PC-9 (cell line): Measurements from ENCODE around the gene RP2. TPM values are rescaled to one million over a fixed set of nuclear protein-coding genes. Genes with fewer than 3 reads are reported as not detected.

ENCODE experiments used
- BruUV-seq: library from RNA; stranded (reverse); fragments of 400-500 nt; replicated peaks from 2 replicates; lab custom pipeline; 2021; lab: Mats Ljungman, UMichigan
- CTCF ChIA-PET: fragments of 300-600 bp; sonication (Branson Sonifier 250); formaldehyde crosslinking; loops from one replicate; lab custom pipeline; 2022; ENCODE audit warnings: antibody characterized with exemption; lab: Charles Lee
- POLR2A ChIA-PET: fragments of 300-600 bp; sonication (Branson Sonifier 250); formaldehyde crosslinking; loops from one replicate; lab custom pipeline; 2022; ENCODE audit warnings: antibody characterized with exemption; ENCODE audit not compliant: unreplicated experiment; lab: Charles Lee
- DNase-seq, 2 experiments: peaks; one replicate each; pipeline versions ENCODE4 v3.0.0 to v3.0.0-alpha.2; 2015 to 2022; ENCODE audit warnings: mixed read lengths in 1 of 2
- H2AFZ ChIP-seq: fragments of 200-600 bp; sonication (generic); 2 replicates; pipeline ENCODE4 v1.8.1; 2017; ENCODE audit warnings: antibody characterized with exemption
- H3F3A ChIP-seq: fragments of 200-600 bp; sonication (generic); 2 replicates; pipeline ENCODE4 v1.8.1; 2017; ENCODE audit warnings: antibody characterized with exemption, mild to moderate bottlenecking, low read depth; ENCODE audit not compliant: insufficient read depth
- H3K27ac ChIP-seq: fragments of 200-600 bp; sonication (generic); 2 replicates; pipeline ENCODE4 v1.6.1; 2016; ENCODE audit warnings: mixed run types
- H3K27me3 ChIP-seq: fragments of 200-600 bp; sonication (generic); 2 replicates; pipeline ENCODE4 v1.6.1; 2016; ENCODE audit warnings: low read depth, mixed run types; ENCODE audit not compliant: insufficient read depth
- H3K36me3 ChIP-seq: fragments of 200-600 bp; sonication (generic); 2 replicates; pipeline ENCODE4 v1.6.1; 2016; ENCODE audit warnings: low read depth, mixed run types
- H3K4me1 ChIP-seq: fragments of 200-600 bp; sonication (generic); replicated peaks from 2 replicates; pipeline ENCODE4 v1.6.1; 2016; ENCODE audit warnings: mixed run types; ENCODE audit not compliant: insufficient read depth
- H3K4me2 ChIP-seq: fragments of 200-600 bp; sonication (generic); 2 replicates; pipeline ENCODE4 v1.6.1; 2017; ENCODE audit warnings: mixed run types
- H3K4me3 ChIP-seq: fragments of 200-600 bp; sonication (generic); 2 replicates; pipeline ENCODE4 v1.6.1; 2016; ENCODE audit warnings: mixed run types
- H3K79me2 ChIP-seq: fragments of 200-600 bp; sonication (generic); 2 replicates; pipeline ENCODE4 v1.6.1; 2017; ENCODE audit warnings: low read depth, mixed run types
- H3K9me2 ChIP-seq: fragments of 200-600 bp; sonication (generic); 2 replicates; pipeline ENCODE4 v1.8.1; 2017; ENCODE audit warnings: mild to moderate bottlenecking; ENCODE audit not compliant: insufficient read depth
- H3K9me3 ChIP-seq: fragments of 200-600 bp; sonication (generic); 2 replicates; pipeline ENCODE4 v1.8.1; 2016; ENCODE audit warnings: low read depth; ENCODE audit not compliant: insufficient read depth
- H4K20me1 ChIP-seq: fragments of 200-600 bp; sonication (generic); 2 replicates; pipeline ENCODE4 v1.8.1; 2017; ENCODE audit not compliant: insufficient read depth
- CTCF ChIP-seq: fragments of 200-600 bp; sonication (generic); conservative IDR thresholded peaks from 2 replicates; pipeline ENCODE4 v1.6.1; 2017; ENCODE audit warnings: mixed run types, antibody characterized with exemption, mild to moderate bottlenecking, moderate library complexity
- EZH2 ChIP-seq: fragments of 200-600 bp; sonication (generic); IDR thresholded peaks from 2 replicates; pipeline ENCODE4 v1.8.0; 2017; ENCODE audit warnings: antibody characterized with exemption, low read depth
- intact Hi-C: fragments of 100-400 bp; cut with micrococcal nuclease; formaldehyde crosslinking; loops from one replicate; pipeline ENCODE4 v1.10.0; 2022; ENCODE audit not compliant: unreplicated experiment
- total RNA-seq: library from RNA; stranded (reverse); gene quantifications from 2 replicates; pipeline ENCODE4 v1.2.3, GENCODE V29; 2021

The RP2 gene
- total RNA-seq, 1 experiment from 2014 or later, result 11.2 TPM

GRCh38 chrX:46831765-46832327, 5.0 kb upstream of the RP2 start:
- H3K9me3 ChIP-seq, result no peaks in the 10 kb centered on the region
- no peaks in the 10 kb centered on the region for H3K9me2 ChIP-seq
- no peak overlapping the region for H3K4me2 ChIP-seq
- DNase-seq, result no peak
- ChIA-PET CTCF (no interaction called here), POLR2A (no interaction called here)
- no peaks in the 10 kb centered on the region for H3F3A ChIP-seq
- no peaks in the 10 kb centered on the region for H3K4me1 ChIP-seq
- no TSS peak for BruUV-seq
- no peaks in the 10 kb centered on the region for H3K27me3 ChIP-seq
- no peaks in the 10 kb centered on the region for H3K36me3 ChIP-seq
- no peaks in the 10 kb centered on the region for H3K79me2 ChIP-seq
- H4K20me1 ChIP-seq, result no peaks in the 10 kb centered on the region
- H2AFZ ChIP-seq, result no peak overlapping the region
- TF ChIP-seq EZH2, result no peak
- no peak for TF ChIP-seq CTCF
- no peak overlapping the region for H3K27ac ChIP-seq
- intact Hi-C loops, result no loop called here
- H3K4me3 ChIP-seq, result no peak overlapping the region

GRCh38 chrX:46837558-46838485, 979 bp downstream of the RP2 start:
- POLR2A ChIA-PET, result interaction anchor here (0.6 kb wide), 2 partner anchors 64 to 256 kb away, joined by 4 to 9 read pairs; no protein-coding TSS in a partner anchor
- Histone ChIP-seq H3K27ac (peak overlapping the region; percentile 68), H2AFZ (no peak overlapping the region), H3K79me2 (peaks cover 44% of the 10 kb centered on the region), H3K9me2 (no peaks in the 10 kb centered on the region), H3K4me3 (peak overlapping the region; percentile 65), H3K4me1 (no peaks in the 10 kb centered on the region; the same call in 1 of the 2 replicates), H3K4me2 (peak overlapping the region; percentile 72), H3K36me3 (no peaks in the 10 kb centered on the region), H3F3A (no peaks in the 10 kb centered on the region), H3K9me3 (no peaks in the 10 kb centered on the region), H3K27me3 (no peaks in the 10 kb centered on the region), H4K20me1 (no peaks in the 10 kb centered on the region)
- no peak for TF ChIP-seq EZH2
- no peak for TF ChIP-seq CTCF
- peak in 1 of 2 experiments; percentile 63 for DNase-seq
- CTCF ChIA-PET, result no interaction called here
- no TSS peak for BruUV-seq
- intact Hi-C loops, result loop anchor here (1.0 to 2.0 kb wide), 2 partner anchors 26 to 79 kb away; partner anchors contain the start of gene SLC9A7

- peak overlapping the region; percentile 68 for H3K27ac ChIP-seq
- no peaks in the 10 kb centered on the region; the same call in 1 of the 2 replicates for H3K4me1 ChIP-seq
- peaks cover 49% of the 10 kb centered on the region for H3K79me2 ChIP-seq
Observed at GRCh38 chrX:46838486-46838870, 1.6 kb downstream of the RP2 start.

More at GRCh38 chrX:46838486-46838870, 1.6 kb downstream of the RP2 start:
- no peak overlapping the region for H2AFZ ChIP-seq
- ChIA-PET CTCF (no interaction called here), POLR2A (interaction anchor here (0.6 to 0.7 kb wide), 3 partner anchors 26 to 255 kb away, joined by 3 to 9 read pairs (median 4); no protein-coding TSS in a partner anchor)
- no peaks in the 10 kb centered on the region for H4K20me1 ChIP-seq
- no peaks in the 10 kb centered on the region for H3K27me3 ChIP-seq
- intact Hi-C loops, result loop anchor here (1.0 kb wide), 1 partner anchor 26 kb away; no protein-coding TSS in a partner anchor
- H3K36me3 ChIP-seq, result no peaks in the 10 kb centered on the region
- BruUV-seq, result no TSS peak
- DNase-seq, result no peak
- peak overlapping the region; percentile 65 for H3K4me3 ChIP-seq
- H3K9me2 ChIP-seq, result no peaks in the 10 kb centered on the region
- TF ChIP-seq CTCF (no peak), EZH2 (no peak)
- H3K9me3 ChIP-seq, result no peaks in the 10 kb centered on the region
- H3F3A ChIP-seq, result no peaks in the 10 kb centered on the region
- H3K4me2 ChIP-seq, result peak overlapping the region; percentile 72
